ENCODE results near the gene SLC8A1.

- TF ChIP-seq ZNF513 (CRISPR knock-in tag; conservative IDR thresholded peaks at IDR 0.05) (no peak), THRA (CRISPR knock-in tag; IDR thresholded peaks at IDR 0.05; ENCODE audit: borderline replicate concordance) (no peak), ZNF576 (CRISPR knock-in tag; IDR thresholded peaks at IDR 0.05) (no peak), POLR2A (IDR thresholded peaks at IDR 0.05; ENCODE audit: insufficient read depth in 1 of 2, low read depth in 2 of 2, low read length in 2 of 2) (no peak), SMARCC2 (IDR thresholded peaks at IDR 0.05) (no peak), ZFP36L2 (CRISPR knock-in tag; IDR thresholded peaks at IDR 0.05) (no peak)
These were observed 225.3 kb downstream of the SLC8A1 start for GRCh38 chr2:40226637-40227036.
